LoVo (cell line): ENCODE measurements around the gene OVOL3.
"Not testable (repeated sequence)": the region's sequence is repeated elsewhere in the genome, so short reads cannot be mapped to it uniquely, and the experiment has no call there.

Experiments
- DNase-seq: peaks from one replicate; pipeline ENCODE4 v3.0.0-alpha.2; 2016; ENCODE audit warnings: low spot score

The OVOL3 gene

DNA sequence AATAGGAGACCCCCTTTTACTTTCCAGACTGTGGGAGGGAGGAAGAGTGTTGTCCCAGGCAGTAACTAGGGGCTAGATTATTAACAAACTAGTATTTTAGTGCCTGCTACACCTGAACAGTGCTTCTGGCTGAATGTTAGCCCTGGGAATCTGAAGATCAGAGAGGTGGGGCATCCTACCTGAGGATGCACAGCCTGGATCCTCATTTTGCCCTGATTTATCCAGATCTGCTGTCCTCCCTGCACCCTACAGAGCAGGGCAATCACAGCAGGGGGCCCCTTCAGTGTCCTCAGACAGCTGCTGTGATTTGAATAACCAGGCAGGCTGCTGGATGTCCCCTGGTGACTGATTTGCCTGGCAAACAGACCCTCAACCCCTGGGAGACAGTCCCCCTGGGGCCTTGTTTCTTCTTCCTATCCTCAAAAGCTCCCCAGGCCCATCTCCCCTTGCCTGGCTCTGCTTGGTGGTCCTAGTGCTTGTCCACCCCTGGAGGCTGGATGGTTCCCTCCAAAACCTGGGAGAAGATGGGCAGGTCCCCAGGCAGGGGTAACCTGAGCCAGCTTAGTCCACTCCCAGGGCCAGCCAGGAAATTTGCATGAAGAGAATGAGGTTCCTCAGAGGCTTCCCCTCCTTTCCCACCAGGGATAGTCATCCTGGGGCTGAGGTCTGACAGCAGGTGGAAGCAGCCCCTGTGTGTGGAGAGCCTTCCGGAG is at the start of gene OVOL3:
Gene OVOL3, plus strand, starts transcription at position 657 of the 713 bp plus-strand sequence. CDS start 60 bp downstream, outside the sequence.
- no peak for DNase-seq

DNA sequence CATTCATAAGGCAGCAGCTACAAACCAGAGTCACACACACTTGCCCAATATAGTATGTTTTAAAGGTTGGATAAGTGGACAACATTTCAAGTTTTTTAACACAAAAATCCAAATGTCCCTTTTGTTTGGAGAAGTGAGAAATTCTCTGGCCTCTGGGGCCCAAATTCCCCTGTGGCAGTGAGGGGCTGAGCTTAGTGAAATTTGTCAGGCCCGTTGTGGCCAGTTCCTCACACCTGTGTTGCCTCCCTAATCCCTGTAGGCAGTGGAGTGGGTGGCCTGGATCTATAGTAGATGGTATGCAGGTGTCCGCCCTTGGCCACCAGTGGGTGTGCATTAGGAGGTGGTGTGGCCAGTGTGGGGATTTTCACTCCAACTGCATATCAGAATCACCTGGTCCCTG is 49.6 kb upstream of the OVOL3 start:
- DNase-seq = no peak

DNA sequence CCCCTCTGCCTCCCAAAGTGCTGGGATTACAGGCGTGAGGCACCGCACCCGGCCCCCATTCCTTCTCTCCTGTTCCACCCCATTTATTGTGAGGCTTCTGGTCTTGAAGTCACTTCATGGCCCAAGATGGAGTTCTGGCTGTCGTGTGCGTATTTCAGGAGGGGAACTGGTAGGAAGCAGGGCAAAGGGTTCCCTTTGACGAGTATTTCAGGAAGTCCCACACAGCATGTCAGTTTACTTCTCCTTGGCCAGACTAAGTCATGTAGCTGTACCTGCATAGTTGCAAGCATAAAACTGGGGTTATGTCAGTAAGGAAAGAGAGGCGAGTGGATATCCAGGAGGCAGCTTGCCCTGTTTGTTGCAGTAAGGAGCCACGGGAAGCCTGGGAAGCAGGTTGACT is 46.1 kb upstream of the OVOL3 start:
- DNase-seq = no peak

GRCh38 chr19:36067681-36068080 is 43.3 kb upstream of the OVOL3 start:
- no peak for DNase-seq

DNA sequence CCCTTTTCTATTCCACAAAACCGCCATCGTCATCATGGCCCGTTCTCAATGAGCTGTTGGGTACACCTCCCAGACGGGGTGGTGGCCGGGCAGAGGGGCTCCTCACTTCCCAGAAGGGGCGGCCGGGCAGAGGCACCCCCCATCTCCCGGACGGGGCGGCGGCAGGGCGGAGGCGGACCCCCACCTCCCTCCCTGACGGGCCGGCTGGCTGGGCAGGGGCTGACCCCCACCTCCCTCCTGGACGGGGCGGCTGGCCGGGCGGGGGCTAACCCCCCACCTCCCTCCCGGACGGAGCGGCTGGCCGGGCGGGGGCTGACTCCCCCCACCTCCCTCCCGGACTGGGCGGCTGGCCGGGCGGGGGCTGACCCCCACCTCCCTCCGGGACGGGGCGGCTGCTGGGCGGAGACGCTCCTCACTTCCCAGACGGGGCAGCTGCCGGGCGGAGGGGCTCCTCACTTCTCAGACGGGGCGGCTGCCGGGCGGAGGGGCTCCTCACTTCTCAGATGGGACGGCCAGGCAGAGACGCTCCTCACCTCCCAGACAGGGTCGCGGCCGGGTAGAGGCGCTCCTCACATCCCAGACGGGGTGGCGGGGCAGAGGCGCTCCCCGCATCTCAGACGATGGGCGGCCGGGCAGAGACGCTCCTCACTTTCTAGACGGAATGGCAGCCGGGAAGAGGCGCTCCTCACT is 42.0 kb upstream of the OVOL3 start:
- DNase-seq = not testable (repeated sequence)

- DNase-seq = no peak
Observed at GRCh38 chr19:36072081-36072480, 38.9 kb upstream of the OVOL3 start.

GRCh38 chr19:36073121-36073876 is 37.6 kb upstream of the OVOL3 start:
- no peak for DNase-seq

GRCh38 chr19:36079389-36079945 is 31.5 kb upstream of the OVOL3 start:
- no peak for DNase-seq

DNA sequence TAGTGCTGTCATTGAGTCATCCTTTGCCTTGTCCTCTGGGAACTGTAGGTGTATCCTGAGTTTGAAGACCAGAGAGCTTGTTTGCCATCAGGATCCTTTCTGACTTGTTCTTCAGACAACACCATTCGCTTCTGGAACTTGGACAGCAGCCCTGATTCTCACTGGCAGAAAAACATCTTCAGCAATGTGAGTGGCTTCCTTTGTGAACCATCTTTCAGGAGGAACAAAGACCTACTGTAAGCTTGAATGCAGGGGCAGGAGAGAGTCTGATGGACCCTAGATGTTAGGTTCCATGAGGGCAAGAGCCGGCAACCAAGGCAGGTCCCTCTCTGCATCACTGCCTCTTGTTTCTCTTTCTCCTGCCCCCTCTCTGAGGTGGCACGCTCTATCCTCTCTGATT is 29.6 kb upstream of the OVOL3 start:
- DNase-seq = no peak

DNA sequence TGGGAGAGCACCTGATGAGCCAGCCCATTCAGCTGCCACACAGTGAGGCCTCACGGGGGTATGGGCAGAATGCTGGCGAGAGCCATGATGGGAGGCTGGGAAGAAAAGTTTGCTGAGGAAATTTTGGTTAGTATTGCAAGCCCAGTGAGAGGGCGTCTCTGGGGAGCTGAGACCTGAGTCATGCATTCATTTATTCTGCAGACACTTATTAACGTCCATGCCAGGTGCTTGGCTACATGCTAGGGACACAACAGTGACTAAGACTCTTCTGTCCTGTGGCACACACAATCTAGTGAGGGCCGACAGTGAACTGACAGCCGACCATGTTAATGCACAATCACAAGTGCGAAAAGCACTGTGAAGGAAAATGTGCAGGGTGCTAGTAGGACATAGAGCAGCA is 29.0 kb upstream of the OVOL3 start:
- no peak for DNase-seq

GRCh38 chr19:36082916-36083315 is 28.0 kb upstream of the OVOL3 start:
- DNase-seq = no peak

- DNase-seq = no peak
Observed at GRCh38 chr19:36084231-36085009, 26.5 kb upstream of the OVOL3 start.

DNA sequence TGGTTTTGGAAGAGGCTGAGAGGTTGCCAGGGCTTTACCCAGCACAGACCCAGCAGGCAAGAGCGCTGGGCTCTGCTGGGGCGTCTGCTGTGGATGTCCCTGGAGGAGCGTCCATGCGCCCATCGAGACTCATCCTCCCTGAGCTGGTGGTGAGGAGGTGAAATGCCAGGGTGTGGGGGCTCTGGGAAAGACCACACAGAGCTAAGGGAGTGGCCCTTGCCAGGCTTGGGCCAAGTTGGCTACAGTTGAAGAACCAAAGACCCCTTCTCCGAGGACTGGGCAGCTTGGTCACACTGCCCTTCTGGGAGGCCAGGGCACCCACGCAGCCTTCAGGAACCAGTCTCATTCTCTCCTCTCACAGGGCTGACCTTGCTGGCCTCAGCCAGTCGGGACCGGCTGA is 24.6 kb upstream of the OVOL3 start:
- no peak for DNase-seq

DNA sequence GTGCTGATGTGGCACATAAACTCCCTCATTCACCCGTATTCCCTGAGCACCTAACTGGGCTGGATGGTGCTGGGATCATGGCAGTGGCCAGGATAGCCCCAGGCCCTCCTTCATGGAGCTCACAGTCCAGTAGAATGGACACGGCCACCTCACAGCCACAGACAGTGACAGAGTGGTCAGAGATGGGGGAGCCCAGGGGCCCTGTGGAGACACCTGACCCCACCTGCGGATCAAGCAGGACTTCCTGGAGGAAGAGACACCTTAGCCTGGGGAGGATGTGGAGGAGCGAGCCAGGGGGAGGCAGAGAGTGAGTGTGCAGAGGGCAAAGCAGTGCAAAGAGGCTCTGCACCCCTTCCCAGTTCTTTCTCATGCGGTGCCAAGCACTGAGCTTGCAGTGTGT is 21.1 kb upstream of the OVOL3 start:
- DNase-seq = no peak

DNA sequence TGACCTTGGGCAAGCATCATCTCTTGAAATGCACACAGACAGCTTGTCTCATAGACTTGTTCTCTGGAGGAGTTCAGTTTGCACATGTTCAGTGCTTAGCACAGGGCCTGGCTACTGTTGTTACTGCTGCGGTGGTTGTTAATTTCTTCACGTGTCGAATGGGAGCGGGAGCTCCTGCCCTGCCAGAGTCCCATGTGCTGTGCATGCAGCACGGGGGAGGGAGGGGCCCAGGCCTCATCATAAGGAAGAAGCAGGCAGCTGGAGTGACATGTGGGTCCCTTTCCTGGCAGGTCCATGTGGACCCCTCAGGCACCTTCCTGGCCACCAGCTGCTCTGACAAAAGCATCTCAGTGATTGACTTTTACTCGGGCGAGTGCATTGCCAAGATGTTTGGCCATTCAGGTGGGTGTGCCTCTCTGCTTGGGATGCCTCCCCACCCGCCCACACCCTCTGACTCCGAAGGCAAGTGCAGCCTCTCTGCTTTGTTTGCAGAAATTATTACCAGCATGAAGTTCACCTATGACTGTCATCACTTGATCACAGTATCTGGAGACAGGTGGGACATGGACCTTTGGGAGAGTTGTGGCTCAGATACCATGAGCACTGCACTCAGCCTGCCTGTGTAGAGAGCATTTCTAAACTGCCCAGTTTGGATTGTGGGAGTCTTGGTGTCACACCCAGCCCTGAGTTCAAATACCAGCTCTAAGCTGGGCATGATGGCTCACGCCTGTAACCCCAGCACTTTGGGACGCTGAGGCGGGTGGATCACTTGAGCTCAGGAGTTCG is 19.8 kb upstream of the OVOL3 start:
- no peak for DNase-seq

DNA sequence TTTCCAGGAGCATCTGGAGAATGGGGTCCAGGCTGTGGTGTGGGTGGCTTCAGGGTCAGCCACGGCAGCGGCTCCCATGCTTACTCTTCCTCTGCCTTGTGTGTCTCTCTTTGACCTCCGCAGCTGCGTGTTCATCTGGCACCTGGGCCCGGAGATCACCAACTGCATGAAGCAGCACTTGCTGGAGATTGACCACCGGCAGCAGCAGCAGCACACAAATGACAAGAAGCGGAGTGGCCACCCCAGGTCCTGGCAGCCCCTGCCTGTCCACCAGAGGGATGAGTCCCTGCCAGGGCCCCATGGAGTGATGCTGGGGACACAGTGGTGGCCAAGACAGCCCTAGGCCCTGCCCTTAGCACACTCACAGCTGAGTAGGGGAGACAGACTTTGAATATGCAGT is 18.4 kb upstream of the OVOL3 start:
- DNase-seq = no peak

GRCh38 chr19:36093146-36093662 is 17.7 kb upstream of the OVOL3 start:
- DNase-seq = no peak

GRCh38 chr19:36093687-36094086 is 17.3 kb upstream of the OVOL3 start:
- no peak for DNase-seq

DNA sequence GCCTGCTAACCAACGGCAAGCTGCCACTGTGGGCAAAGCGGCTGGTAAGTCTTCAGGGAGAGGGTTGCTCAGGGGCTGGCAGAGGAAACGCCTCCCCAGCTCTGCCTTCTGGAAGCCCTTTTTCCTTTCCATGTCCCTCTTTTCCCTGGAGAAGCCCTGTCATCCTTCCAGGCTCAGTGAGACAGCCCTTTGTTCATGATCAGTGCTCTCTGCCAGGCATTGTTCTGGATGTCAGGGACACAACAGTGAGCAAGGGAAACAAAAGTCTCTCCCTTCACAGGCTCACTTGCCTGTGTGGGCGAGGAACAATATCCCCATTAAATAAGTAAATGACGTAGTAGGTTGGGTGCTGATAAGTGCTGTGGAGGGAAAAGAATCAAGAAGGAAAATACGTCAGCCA is 13.9 kb upstream of the OVOL3 start:
- no peak for DNase-seq

DNA sequence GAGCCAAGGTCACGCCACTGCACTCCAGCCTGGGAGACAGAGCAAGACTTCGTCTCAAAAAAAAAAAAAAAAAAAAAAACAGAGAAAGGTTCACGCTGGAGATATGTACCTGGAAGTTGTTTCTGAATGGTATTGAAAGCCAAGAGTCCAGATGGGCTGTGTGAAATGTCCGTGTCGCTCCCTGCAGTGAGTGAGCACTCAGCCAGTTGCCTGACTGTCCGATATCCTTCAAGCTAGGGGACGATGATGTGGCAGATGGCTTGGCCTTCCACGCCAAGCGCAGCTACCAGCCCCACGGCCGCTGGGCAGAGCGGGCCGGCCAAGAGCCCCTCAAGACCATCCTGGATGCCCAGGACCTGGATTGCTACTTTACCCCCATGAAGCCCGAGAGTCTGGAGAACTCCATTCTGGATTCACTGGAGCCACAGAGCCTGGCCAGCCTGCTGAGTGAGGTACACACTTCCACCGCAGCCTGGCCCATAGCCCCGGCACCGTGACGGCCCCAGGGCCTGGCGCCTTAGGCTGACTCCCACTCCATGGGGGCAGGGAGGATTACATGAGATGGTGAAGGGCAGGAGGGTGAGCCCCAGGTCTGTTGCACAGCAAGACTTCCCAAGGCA is 11.7 kb upstream of the OVOL3 start:
- no peak for DNase-seq
